Ovary (tissue), 3 donors: ENCODE results near the gene KCTD16.

Experiments
- EP300 ChIP-seq: sonication (generic); formaldehyde crosslinking; IDR thresholded peaks from one replicate; pipeline ENCODE4 v1.6.1; 2017; ENCODE audit warnings: antibody characterized with exemption
- TF ChIP-seq, protein P1 (sequence below), 3 donors: fragments of 450-650 bp in 2 of 3; fragments of 200-600 bp in 1 of 3; IDR thresholded peaks; one replicate each; pipeline versions ENCODE4 v1.5.1 to v1.8.0; 2016 to 2022; ENCODE audit warnings: antibody characterized with exemption in 3 of 3, mild to moderate bottlenecking in 1 of 3
- donor health status: DM: no; HTN: no; CAD: no.

DNA sequence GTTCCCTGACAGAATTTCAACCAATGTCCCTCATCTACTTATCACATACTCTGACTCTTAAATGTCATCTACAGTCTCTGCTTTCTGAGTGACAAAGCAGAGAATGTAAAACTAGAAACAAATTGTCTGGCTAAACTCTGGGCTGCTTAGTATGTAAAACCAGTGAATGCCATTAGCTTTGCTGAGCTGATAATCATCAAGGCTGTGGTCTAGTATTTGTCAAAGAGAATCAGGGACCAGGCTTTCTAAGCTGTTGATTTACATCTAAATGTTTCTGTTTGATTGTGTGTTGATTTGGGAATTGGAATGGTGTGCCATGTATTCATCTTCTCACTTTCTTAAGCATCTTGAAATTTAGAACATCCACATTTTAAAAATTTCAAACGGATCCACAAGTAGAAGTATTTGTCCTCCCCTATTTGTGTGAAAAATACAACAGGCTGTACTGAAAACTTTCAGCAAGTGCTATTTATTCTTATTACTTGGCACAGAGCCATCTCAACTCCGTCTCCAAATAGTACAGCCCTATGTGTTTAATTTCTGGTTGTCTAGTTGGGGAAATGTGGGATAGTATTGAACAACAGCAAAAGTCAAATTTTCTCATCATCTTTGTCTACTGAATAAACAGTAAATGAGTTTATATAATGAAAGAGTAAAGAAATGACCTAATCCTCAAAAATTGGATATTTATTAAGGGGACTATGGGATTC lies 251.5 kb downstream of the KCTD16 start:
- TF ChIP-seq, protein P1, sequence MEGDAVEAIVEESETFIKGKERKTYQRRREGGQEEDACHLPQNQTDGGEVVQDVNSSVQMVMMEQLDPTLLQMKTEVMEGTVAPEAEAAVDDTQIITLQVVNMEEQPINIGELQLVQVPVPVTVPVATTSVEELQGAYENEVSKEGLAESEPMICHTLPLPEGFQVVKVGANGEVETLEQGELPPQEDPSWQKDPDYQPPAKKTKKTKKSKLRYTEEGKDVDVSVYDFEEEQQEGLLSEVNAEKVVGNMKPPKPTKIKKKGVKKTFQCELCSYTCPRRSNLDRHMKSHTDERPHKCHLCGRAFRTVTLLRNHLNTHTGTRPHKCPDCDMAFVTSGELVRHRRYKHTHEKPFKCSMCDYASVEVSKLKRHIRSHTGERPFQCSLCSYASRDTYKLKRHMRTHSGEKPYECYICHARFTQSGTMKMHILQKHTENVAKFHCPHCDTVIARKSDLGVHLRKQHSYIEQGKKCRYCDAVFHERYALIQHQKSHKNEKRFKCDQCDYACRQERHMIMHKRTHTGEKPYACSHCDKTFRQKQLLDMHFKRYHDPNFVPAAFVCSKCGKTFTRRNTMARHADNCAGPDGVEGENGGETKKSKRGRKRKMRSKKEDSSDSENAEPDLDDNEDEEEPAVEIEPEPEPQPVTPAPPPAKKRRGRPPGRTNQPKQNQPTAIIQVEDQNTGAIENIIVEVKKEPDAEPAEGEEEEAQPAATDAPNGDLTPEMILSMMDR (IDR thresholded peaks at IDR 0.05) = no peak
- no peak for TF ChIP-seq EP300
